GM12874 (cell line): ENCODE measurements around the gene PHACTR4.

Experiments used
- CTCF ChIP-seq: IDR thresholded peaks from 2 replicates; pipeline ENCODE4 v1.5.1; 2011; ENCODE audit warnings: low read depth, mild to moderate bottlenecking, control low read depth, low read length, moderate library complexity; ENCODE audit not compliant: insufficient read depth

Gene PHACTR4

GRCh38 chr1:28447679-28448078, 78.1 kb downstream of the PHACTR4 start:
- TF ChIP-seq CTCF = no peak

DNA sequence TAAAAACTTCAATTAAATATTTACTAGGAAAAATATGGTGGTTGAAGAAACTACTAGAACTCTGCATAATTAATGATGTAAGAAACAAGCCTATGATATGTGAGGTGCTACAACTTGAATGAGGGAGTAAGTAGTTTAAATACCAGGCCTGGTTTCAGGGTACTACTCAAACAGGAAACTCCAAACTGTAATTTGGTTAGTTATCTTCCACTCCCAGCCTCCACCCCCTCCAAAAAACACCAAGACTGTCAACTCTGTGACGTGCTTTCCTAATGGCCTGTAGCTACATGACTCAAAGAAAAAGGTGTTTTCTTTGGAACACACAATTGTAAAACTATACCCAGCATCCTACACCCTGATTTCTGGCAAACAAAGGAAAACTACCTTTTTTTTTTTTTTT, 80.4 kb downstream of the PHACTR4 start:
- TF ChIP-seq CTCF = no peak

DNA sequence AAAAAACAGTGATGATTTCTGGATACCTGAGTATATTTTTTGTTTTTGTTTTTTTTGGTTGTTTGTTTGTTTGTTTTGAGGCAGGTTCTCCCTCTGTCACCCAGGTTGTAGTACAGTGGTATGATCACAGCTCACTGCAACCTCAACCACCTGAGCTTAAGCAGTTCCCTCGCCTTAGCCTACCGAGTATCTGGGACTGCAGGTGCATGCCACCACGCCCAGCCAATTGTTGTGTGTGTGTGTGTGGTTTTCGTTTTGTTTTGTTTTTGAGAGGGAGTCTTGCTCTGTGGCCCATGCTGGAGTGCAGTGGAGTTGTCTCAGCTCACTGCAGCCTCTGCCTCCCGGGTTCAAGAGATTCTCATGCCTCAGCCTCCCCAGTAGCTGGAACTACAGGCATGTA, 81.0 kb downstream of the PHACTR4 start:
- TF ChIP-seq CTCF = no peak

- no peak for TF ChIP-seq CTCF
Measured at GRCh38 chr1:28451011-28451410, 81.5 kb downstream of the PHACTR4 start.

DNA sequence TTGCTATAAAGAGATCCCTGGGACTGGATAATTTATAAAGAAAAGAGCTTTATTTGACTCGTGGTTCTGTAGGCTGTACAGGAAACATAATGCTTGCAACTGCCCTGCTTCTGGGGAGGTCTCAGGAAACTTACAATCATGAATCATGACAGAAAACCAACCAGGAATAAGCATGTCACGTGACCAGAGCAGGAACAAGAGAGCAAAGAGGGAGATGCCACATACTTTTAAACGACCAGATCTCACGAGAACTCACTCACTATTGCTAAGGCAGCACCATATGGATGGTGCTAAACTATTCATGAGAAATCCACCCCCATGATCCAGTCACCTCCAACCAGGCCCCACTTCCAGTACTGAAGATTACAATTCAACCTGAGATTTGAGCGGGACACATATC, 86.5 kb downstream of the PHACTR4 start:
- no peak for TF ChIP-seq CTCF

DNA sequence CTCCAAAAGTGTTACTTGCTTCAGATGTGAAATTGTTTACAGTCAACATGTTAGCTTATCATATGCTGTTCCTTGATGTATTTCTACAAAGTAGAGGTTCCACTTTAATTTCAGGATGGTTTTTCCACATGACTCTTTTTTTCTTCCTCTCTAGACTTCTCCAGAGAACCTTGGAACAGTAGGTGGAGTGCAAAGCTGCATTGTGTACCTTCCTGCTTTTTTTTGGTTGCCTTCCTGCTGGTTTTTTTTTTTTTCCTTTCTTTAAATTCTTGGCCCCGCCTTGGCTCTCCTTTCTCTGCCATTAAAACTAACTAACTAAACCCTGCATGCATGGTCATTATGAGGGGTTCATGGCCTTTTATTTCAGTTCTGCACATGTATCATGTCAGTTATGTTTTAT, 88.1 kb downstream of the PHACTR4 start:
- TF ChIP-seq CTCF = no peak

- TF ChIP-seq CTCF = no peak
Measured at GRCh38 chr1:28458237-28459228, 89.0 kb downstream of the PHACTR4 start.
